Measurements from ENCODE around the gene ETV6. TPM values are rescaled to one million over a fixed set of nuclear protein-coding genes. Genes with fewer than 3 reads are reported as not detected.

The ETV6 gene
- polyA plus RNA-seq, 2 of the 4 experiments (the other 2 are of a cell fraction) = 4.0 to 7.0 TPM

GRCh38 chr12:11854011-11854499, 204.6 kb downstream of the ETV6 start (continued):
- TF ChIP-seq ATOH8 (CRISPR knock-in tag; IDR thresholded peaks at IDR 0.05; ENCODE audit: low read depth) (no peak), FOXS1 (CRISPR knock-in tag; IDR thresholded peaks at IDR 0.05) (no peak)

DNA sequence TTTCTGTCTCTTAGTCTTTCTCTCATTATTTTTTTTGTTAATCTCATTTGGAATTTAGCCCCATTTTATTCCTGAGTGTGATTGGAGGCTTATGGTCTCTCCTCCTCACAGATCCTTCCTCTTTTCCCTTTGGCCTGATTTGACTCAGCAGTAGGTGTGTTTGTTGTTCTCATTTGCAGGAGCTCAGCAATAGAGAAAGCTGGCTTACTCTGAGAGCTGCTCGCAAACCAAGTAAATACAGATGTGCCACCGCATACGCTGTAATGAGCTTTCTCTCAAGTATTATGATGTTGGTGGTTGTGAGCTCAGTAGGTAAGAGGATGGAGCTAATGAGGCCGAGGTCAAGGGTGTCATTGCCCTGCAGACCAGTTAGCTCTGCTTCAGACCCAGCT, 206.5 kb downstream of the ETV6 start:
- POLR2A ChIA-PET = no interaction called here
- Histone ChIP-seq H3K27ac (no peak overlapping the region), H3K4me3 (no peak overlapping the region), H3K4me1 (no peaks in the 10 kb centered on the region), H3K9me3 (no peaks in the 10 kb centered on the region), H3K4me2 (no peak overlapping the region)
- DNase-seq (ENCODE audit: low read depth in 1 of 2, low spot score in 1 of 2) (no peak), ATAC-seq (no peak), FAIRE-seq (no peak)
- TF ChIP-seq HOXB5 (CRISPR knock-in tag; IDR thresholded peaks at IDR 0.05) = no peak
- TF ChIP-seq FOXS1 (CRISPR knock-in tag; IDR thresholded peaks at IDR 0.05) = no peak
- TF ChIP-seq FOSB (CRISPR knock-in tag; IDR thresholded peaks at IDR 0.05) = no peak
- TF ChIP-seq FOSL2 (IDR thresholded peaks at IDR 0.05) = no peak
- TF ChIP-seq FOSL2 (CRISPR knock-in tag; IDR thresholded peaks at IDR 0.05) = no peak
- 83% methylated on average over 4 of the region's 4 CpGs for WGBS (ENCODE audit: missing lambda C conversion rate)
- CTCF ChIA-PET = no interaction called here

DNA sequence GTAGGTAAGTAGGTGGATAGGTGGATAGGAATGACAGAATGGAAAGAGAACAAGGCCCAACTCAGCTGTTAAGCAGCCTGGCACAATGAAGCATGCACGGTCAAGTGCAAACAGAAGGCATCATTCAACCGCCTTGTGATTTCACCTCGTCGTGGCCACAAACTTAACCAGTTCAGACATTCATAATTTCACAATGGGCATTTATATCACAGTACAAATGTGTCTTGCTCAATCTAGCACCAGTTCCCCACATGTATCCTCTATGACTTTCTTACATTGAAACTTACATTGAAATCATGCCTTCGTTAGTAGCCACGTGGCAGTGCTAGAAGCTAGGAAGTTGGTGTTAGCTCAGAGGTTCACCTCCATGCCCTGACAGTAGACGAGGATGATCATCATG, 207.5 kb downstream of the ETV6 start:
- no peaks in the 10 kb centered on the region for H3K9me3 ChIP-seq
- no peaks in the 10 kb centered on the region for H3K4me1 ChIP-seq
- POLR2A ChIA-PET = no interaction called here
- no peak for DNase-seq (ENCODE audit: low read depth in 1 of 2, low spot score in 1 of 2)
- no peak; a peak in 1 of 6 replicates for ATAC-seq
- 90% methylated on average over 7 of the region's 7 CpGs for WGBS (ENCODE audit: missing lambda C conversion rate)
- H3K4me3 ChIP-seq = no peak overlapping the region
- H3K27ac ChIP-seq = no peak overlapping the region
- FAIRE-seq = no peak
- CTCF ChIA-PET = interaction anchor here (0.6 kb wide), 1 partner anchor 1355 kb away, joined by 3 read pairs; no protein-coding TSS in a partner anchor
- H3K4me2 ChIP-seq = no peak overlapping the region
- no peak for TF ChIP-seq CTCF (IDR thresholded peaks at IDR 0.05)
- TF ChIP-seq, protein P1, sequence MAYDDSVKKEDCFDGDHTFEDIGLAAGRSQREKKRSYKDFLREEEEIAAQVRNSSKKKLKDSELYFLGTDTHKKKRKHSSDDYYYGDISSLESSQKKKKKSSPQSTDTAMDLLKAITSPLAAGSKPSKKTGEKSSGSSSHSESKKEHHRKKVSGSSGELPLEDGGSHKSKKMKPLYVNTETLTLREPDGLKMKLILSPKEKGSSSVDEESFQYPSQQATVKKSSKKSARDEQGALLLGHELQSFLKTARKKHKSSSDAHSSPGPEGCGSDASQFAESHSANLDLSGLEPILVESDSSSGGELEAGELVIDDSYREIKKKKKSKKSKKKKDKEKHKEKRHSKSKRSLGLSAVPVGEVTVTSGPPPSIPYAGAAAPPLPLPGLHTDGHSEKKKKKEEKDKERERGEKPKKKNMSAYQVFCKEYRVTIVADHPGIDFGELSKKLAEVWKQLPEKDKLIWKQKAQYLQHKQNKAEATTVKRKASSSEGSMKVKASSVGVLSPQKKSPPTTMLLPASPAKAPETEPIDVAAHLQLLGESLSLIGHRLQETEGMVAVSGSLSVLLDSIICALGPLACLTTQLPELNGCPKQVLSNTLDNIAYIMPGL (CRISPR knock-in tag; IDR thresholded peaks at IDR 0.05; ENCODE audit: borderline replicate concordance) = no peak
- no peak for TF ChIP-seq FOXS1 (CRISPR knock-in tag; IDR thresholded peaks at IDR 0.05)
- no peak for TF ChIP-seq KDM1A (IDR thresholded peaks at IDR 0.05; ENCODE audit: low read depth)
- TF ChIP-seq HEYL (CRISPR knock-in tag; IDR thresholded peaks at IDR 0.05) = no peak
- no peak for TF ChIP-seq JUNB (IDR thresholded peaks at IDR 0.05)
- no peak for TF ChIP-seq E2F6 (IDR thresholded peaks at IDR 0.05; ENCODE audit: borderline replicate concordance, low read depth)
- TF ChIP-seq PHF8 (IDR thresholded peaks at IDR 0.05; ENCODE audit: borderline replicate concordance, low read depth) = no peak
- no peak for TF ChIP-seq TFCP2L1 (CRISPR knock-in tag; IDR thresholded peaks at IDR 0.05)
- TF ChIP-seq CHD2 (IDR thresholded peaks at IDR 0.05; ENCODE audit: low read length, partially characterized antibody) = no peak
- TF ChIP-seq NFE2L2 (conservative IDR thresholded peaks at IDR 0.05; ENCODE audit: low read length) = no peak
- TF ChIP-seq RNF2 (IDR thresholded peaks at IDR 0.05; ENCODE audit: borderline replicate concordance, low read depth) = no peak

Data from A549 (cell line).